ENCODE measurements around the gene AGRP.
A peak's percentile ranks its signal among the peaks of the same experiment; 100 is the strongest.
"Not testable (repeated sequence)": the region's sequence is repeated elsewhere in the genome, so short reads cannot be mapped to it uniquely, and the experiment has no call there.

The AGRP gene

GRCh38 chr16:67504031-67505021 lies 21.0 kb upstream of the AGRP start:
- no peak for DNase-seq

- DNase-seq: no peak
Observed at GRCh38 chr16:67499106-67499505, 15.8 kb upstream of the AGRP start.

- no peak for DNase-seq
Observed at GRCh38 chr16:67490335-67491096, 7.2 kb upstream of the AGRP start.

- no peak for DNase-seq
Observed at GRCh38 chr16:67489401-67490083, 6.2 kb upstream of the AGRP start.

GRCh38 chr16:67487561-67487960 lies 4.2 kb upstream of the AGRP start:
- not testable (repeated sequence) for DNase-seq

- no peak for DNase-seq
Observed at GRCh38 chr16:67486805-67487204, 3.5 kb upstream of the AGRP start.

- no peak for DNase-seq
Observed at GRCh38 chr16:67483731-67484525, 581 bp upstream of the AGRP start.

- DNase-seq: no peak
Observed at GRCh38 chr16:67482233-67482924, 968 bp downstream of the AGRP start.

- peak; percentile 44 to 53 for DNase-seq
Observed at GRCh38 chr16:67481561-67482232, 1.6 kb downstream of the AGRP start.

GRCh38 chr16:67480833-67481560 lies 2.4 kb downstream of the AGRP start, which contains the start of gene ATP6V0D1:
Gene ATP6V0D1 (minus strand): TSS chr16:67481157. CDS start chr16:67481086, 71 bp downstream.
- DNase-seq: peak; percentile 96 to 99

- DNase-seq: no peak
Observed at GRCh38 chr16:67477960-67478554, 5.3 kb downstream of the AGRP start.

- peak in 1 of 2 experiments; percentile 71 for DNase-seq
Observed at GRCh38 chr16:67474551-67475455, 8.5 kb downstream of the AGRP start.

GRCh38 chr16:67471758-67472384 lies 11.5 kb downstream of the AGRP start:
- DNase-seq: no peak

- DNase-seq: peak; percentile 87 to 91
Observed at GRCh38 chr16:67470359-67470758, 13.0 kb downstream of the AGRP start.

GRCh38 chr16:67468731-67469130 lies 14.6 kb downstream of the AGRP start:
- no peak for DNase-seq

- no peak for DNase-seq
Observed at GRCh38 chr16:67466581-67466980, 16.8 kb downstream of the AGRP start.

GRCh38 chr16:67464565-67464964 lies 18.8 kb downstream of the AGRP start:
- DNase-seq: no peak

- no peak for DNase-seq
Observed at GRCh38 chr16:67463691-67464090, 19.7 kb downstream of the AGRP start.

All from NCI-H524 (cell line).